Peyer's patch (tissue), 4 donors: ENCODE results near the gene CHST11.

Source experiments
- CTCF ChIP-seq, 6 experiments: fragments of 450-650 bp in 4 of 6; fragments of 200-600 bp in 2 of 6; sonication (generic) in 1 of 6; IDR thresholded peaks; one replicate each; pipeline ENCODE4 v1.5.1; 2017 to 2019; ENCODE audit warnings: antibody characterized with exemption in 6 of 6, mild to moderate bottlenecking in 3 of 6, moderate library complexity in 1 of 6
- POLR2A ChIP-seq, 2 donors: fragments of 450-650 bp; IDR thresholded peaks; one replicate each; pipeline ENCODE4 v1.5.1; 2017; ENCODE audit warnings: antibody characterized with exemption in 2 of 2, mild to moderate bottlenecking in 2 of 2, moderate library complexity in 2 of 2

GRCh38 chr12:104588921-104589590 is 132.3 kb downstream of the CHST11 start:
- TF ChIP-seq CTCF (IDR thresholded peaks at IDR 0.05) (no peak), POLR2A (IDR thresholded peaks at IDR 0.05) (no peak)
